ENCODE measurements around the gene DYNLT5.

DNA sequence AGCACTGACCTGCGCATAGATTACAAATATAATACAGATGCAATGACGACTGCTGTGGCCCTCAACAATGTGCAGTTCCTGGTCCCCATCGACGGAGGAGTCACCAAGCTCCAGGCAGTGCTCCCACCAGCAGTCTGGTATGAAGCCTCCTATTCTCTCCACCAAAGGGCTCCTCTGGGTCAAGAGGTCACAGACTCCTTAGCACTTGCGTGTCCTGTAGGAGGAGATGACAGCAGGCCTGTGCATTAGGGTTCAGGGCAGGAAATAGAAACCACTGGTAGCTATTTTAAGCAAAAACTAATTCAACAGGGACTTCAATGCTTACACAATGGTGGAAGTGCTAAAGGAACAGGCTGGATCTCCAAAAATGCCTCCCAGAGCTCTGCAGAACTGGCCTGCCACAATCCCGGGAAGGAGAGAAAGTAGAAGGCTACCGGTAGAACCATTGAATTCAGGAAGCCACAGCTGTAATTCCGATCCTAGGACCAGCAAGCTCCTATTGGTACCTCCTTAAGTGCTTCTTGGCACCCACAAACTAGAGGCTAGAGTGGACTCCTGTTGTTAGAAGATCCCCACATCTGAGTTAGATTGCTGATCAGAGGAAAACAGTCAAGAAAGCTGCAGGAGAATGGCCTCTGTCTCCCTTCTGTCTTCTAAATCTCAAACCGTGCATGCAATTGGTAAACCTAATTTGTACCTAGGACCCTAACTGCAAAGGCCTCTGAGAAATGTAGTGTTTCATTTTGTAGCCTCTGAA lies 12.7 kb upstream of the DYNLT5 start:
- TF ChIP-seq GABPA (IDR thresholded peaks at IDR 0.05 in 1 of 2, conservative IDR thresholded peaks at IDR 0.05 in 1 of 2) (no peak), CTCF (IDR thresholded peaks at IDR 0.05; ENCODE audit: low read depth, low read length, missing input control) (no peak), TAF1 (conservative IDR thresholded peaks at IDR 0.05) (no peak), JUND (IDR thresholded peaks at IDR 0.05) (no peak), MAX (IDR thresholded peaks at IDR 0.05) (no peak), HNF4G (IDR thresholded peaks at IDR 0.05) (no peak), RAD21 (IDR thresholded peaks at IDR 0.05) (no peak), EGR1 (IDR thresholded peaks at IDR 0.05; ENCODE audit: low read depth in 2 of 2) (no peak), SP1 (IDR thresholded peaks at IDR 0.05) (no peak), REST (IDR thresholded peaks at IDR 0.05) (no peak)
- TF ChIP-seq, protein P1, sequence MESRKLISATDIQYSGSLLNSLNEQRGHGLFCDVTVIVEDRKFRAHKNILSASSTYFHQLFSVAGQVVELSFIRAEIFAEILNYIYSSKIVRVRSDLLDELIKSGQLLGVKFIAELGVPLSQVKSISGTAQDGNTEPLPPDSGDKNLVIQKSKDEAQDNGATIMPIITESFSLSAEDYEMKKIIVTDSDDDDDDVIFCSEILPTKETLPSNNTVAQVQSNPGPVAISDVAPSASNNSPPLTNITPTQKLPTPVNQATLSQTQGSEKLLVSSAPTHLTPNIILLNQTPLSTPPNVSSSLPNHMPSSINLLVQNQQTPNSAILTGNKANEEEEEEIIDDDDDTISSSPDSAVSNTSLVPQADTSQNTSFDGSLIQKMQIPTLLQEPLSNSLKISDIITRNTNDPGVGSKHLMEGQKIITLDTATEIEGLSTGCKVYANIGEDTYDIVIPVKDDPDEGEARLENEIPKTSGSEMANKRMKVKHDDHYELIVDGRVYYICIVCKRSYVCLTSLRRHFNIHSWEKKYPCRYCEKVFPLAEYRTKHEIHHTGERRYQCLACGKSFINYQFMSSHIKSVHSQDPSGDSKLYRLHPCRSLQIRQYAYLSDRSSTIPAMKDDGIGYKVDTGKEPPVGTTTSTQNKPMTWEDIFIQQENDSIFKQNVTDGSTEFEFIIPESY (IDR thresholded peaks at IDR 0.05), result no peak
- TF ChIP-seq, protein P2, sequence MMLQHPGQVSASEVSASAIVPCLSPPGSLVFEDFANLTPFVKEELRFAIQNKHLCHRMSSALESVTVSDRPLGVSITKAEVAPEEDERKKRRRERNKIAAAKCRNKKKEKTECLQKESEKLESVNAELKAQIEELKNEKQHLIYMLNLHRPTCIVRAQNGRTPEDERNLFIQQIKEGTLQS (IDR thresholded peaks at IDR 0.05), result no peak

Measured in liver (tissue), 3 donors.